OCI-LY3 (cell line): ENCODE measurements around the gene KRT6A.

ENCODE experiments used
- EZH2phosphoT487 ChIP-seq: fragments of 200-600 bp; shearing (Covaris generic); IDR thresholded peaks from 2 replicates; pipeline ENCODE4 v1.6.1; 2018; ENCODE audit warnings: antibody characterized with exemption, mixed run types, low read depth
- TF ChIP-seq, protein P1 (sequence below): fragments of 200-600, 300-600 bp; sonication (generic); IDR thresholded peaks from 2 replicates; pipeline ENCODE4 v1.5.1; 2014; ENCODE audit warnings: antibody characterized with exemption, low read length, low read depth

DNA sequence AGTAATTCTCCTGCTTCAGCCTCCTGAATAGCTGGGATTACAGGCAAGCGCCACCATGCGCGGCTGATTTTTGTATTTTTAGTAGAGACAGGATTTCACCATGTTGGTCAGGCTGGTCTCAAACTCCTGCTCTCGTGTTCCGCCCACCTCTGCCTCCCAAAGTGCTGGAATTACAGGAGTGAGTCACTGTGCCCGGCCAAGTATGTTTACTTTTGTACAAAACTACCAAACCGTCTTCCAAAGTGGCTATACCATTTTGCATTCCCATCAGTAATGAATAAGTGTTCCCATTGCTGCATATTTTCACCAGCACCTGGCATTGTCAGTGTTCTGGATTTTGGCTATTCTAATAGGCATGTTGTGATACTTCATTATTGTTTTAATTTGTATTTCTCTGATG is 8.4 kb upstream of the KRT6A start:
- TF ChIP-seq, protein P1, sequence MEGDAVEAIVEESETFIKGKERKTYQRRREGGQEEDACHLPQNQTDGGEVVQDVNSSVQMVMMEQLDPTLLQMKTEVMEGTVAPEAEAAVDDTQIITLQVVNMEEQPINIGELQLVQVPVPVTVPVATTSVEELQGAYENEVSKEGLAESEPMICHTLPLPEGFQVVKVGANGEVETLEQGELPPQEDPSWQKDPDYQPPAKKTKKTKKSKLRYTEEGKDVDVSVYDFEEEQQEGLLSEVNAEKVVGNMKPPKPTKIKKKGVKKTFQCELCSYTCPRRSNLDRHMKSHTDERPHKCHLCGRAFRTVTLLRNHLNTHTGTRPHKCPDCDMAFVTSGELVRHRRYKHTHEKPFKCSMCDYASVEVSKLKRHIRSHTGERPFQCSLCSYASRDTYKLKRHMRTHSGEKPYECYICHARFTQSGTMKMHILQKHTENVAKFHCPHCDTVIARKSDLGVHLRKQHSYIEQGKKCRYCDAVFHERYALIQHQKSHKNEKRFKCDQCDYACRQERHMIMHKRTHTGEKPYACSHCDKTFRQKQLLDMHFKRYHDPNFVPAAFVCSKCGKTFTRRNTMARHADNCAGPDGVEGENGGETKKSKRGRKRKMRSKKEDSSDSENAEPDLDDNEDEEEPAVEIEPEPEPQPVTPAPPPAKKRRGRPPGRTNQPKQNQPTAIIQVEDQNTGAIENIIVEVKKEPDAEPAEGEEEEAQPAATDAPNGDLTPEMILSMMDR: no peak
- no peak for TF ChIP-seq EZH2phosphoT487
